GM20000 (cell line): ENCODE data around the gene INIP.

Experiments
- DNase-seq: peaks from one replicate; pipeline ENCODE4 v3.0.0; 2012; ENCODE audit warnings: low spot score
- TF ChIP-seq, protein P1 (sequence below): IDR thresholded peaks from 2 replicates; pipeline ENCODE4 v1.5.1; 2012; ENCODE audit warnings: mild to moderate bottlenecking, control low read depth; ENCODE audit errors: extremely low read depth, missing control alignments

INIP gene

DNA sequence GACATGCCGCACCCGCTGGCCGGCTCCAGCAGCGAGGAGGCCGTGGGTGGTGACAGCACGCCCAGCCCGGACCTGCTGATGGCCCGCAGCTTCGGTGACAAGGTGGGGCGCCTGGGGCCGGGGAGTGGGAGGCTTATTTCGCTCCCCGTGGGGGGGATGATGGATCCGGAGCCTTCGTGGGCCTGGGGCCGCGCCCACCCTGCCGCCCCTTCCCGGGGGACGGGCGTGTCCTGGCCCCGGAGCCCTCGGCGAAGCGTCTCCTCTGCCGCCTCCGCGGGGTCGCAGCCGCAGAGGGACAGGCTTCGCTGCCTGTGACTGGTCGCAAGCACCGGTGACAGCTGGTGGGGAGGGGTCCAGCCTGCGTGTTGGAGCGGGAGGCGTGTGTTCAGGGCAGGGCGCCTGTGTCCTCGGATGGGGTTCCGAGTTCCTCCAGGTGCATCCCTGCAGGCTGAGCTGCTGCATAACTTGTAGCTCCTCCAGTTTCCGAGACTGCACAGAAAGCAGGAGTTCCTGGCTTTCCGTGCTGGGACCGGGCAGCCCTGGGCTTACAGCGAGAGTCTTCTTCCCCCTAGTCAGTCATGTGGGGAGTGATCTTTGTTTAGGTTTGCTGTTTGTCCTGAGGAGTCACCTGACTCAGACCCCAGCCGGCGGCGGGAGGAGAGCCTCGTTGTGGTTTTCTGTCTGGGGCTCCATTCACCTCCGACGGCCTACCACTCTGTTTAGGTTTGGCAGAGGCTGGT is 33.3 kb upstream of the INIP start:
- DNase-seq = peak; percentile 79

DNA sequence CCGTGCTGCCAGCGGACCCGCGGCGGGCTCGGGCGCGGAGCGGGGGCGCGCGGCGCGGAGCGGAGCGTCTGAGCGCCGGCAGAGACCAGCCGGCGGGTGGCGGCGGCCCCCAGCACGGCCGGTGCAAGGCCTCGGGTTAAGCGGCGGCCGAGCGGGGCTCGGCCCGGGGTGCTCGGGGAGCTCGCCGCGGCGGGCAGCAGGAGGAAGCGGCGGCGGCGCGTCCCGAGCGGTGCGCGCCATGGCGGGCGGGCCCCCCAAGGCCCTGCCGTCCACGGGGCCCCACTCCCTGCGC is 32.8 kb upstream of the INIP start:
- no peak for DNase-seq

More for the DNA sequence above, 33.3 kb upstream of the INIP start:
- TF ChIP-seq, protein P1, sequence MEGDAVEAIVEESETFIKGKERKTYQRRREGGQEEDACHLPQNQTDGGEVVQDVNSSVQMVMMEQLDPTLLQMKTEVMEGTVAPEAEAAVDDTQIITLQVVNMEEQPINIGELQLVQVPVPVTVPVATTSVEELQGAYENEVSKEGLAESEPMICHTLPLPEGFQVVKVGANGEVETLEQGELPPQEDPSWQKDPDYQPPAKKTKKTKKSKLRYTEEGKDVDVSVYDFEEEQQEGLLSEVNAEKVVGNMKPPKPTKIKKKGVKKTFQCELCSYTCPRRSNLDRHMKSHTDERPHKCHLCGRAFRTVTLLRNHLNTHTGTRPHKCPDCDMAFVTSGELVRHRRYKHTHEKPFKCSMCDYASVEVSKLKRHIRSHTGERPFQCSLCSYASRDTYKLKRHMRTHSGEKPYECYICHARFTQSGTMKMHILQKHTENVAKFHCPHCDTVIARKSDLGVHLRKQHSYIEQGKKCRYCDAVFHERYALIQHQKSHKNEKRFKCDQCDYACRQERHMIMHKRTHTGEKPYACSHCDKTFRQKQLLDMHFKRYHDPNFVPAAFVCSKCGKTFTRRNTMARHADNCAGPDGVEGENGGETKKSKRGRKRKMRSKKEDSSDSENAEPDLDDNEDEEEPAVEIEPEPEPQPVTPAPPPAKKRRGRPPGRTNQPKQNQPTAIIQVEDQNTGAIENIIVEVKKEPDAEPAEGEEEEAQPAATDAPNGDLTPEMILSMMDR = no peak

DNA sequence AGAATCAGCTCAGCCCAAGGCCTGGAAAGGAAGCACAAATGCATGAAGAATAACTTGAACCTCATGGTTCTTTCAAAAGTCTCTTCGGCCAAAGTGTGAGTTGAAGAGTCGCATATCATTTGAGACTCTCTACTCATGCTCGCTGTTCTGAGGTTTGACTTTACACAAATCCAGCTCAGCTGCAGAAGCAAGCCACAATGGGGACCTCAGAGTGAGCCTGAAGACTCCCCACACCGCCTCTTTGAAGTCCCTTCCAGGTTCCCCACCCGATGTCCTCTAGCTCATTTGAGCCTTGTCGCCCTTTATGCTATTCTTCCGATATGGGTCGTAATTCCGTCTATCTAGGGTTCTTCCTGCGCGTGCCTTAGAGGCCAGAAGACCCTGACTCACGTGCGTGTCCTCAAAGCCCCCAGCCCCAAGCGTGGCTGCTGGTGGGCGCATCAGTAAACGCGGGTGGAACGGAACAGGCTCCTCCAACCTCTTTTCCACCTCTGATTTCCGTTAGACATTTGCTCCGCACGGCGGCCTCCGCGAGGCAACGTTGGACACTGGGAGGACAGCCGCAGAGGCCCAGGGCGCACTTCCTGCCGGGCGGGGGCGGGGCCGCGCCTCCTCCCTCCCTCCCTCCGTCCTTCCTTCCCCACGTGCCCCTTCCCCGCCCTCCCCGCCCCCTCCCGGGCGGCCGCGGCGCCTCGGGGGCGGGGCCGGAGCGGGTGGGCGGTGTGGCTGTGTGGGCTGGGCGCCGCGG is 32.3 kb upstream of the INIP start, which contains the start of gene SNX30:
Gene SNX30 (plus strand): TSS at position 745 of the 748 bp plus-strand sequence. CDS start 242 bp downstream, outside the sequence.
- peak; percentile 96 for DNase-seq
- TF ChIP-seq, protein P1 = no peak

More for the DNA sequence above, 32.8 kb upstream of the INIP start:
- TF ChIP-seq, protein P1 = no peak

DNA sequence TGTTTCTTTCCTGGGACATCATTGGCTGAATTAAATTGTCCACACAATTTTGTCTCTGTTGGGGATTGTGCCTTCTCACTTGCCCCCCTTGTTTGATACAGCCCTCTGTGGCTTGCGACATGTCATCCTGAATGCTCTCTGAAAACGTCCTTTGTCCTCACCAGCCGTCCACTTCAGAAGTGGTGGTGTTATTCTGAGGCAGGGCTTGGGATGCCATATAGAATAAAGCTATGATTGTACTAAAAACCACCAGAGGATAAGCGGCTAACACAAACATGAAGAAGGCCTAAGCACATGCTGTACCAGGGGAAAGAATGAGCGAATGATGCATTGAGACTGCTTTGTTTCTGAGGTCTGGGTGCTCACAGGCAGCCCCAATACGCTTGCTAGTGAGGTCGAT is 29.2 kb upstream of the INIP start:
- no peak for DNase-seq
- TF ChIP-seq, protein P1 = no peak

DNA sequence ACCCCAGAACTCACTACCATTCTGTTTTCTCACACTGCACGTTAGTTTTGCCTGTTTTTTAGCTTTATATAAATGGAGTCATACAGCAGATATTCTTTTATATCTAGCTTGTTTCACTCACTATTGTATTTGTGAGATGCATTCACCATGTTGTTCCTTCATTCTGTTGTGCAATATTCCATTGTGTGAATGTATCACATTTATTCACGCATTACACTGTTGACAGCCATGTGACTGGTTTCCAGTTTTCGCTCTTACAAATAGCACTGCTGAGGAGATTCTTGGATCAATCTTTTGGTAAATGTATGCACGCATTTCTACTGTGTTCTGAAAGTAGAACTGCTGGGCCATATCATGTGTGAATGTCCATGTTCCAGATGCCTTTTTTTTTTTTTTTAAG is 26.3 kb upstream of the INIP start:
- no peak for DNase-seq
- TF ChIP-seq, protein P1 = no peak

DNA sequence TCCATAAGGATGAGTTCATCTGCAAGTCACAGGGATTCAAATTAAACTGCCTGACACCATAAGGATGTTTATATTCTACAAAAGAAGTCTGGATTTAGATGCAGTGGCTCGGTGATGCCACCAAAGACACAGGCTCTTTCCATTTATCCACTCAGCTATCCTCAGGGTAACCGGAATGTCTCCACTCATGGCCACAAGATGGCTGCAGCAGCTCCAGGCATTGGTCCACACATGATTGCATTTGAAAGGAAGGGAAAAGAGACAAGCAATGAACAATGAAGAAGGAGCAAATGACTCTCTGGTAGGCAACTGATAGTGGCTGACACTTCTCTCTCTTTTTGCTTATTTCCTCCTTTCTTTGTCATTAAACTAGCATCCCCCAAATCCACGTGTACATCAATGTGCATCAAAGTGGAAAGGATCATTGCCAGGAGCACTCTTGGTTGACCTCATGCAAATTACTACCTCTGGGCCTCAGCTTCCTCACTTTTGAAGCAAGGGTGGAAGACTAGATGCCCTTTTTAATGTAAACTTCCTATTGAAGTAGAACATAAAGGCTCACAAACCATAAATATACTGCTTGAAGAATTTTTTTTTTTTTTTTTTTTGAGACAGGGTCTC is 25.4 kb upstream of the INIP start:
- no peak for DNase-seq
- TF ChIP-seq, protein P1 = no peak

DNA sequence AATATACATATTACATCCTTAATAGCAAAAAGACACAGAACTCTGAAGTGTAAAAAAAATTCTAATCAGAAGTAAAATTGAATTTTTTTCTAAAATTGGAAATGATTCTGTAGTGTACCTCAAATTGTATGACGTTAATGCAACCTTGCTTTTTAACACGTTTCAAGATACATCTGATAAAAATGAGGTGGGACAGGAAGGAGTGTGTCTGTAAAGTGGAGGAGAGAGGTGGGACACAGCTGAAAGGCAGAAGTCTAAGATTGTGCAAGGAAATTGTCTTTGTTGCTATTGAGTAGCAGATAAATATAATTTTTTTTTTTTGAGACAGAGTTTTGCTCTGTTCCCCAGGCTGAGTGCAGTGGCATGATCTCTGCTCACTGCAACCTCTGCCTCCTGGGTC is 17.0 kb upstream of the INIP start:
- DNase-seq = no peak
- TF ChIP-seq, protein P1 = no peak
